HG02610 (cell line): ENCODE measurements around the gene UGDH.
"Not testable (repeated sequence)": the region's sequence is repeated elsewhere in the genome, so short reads cannot be mapped to it uniquely, and the experiment has no call there.

Source experiments
- ATAC-seq: cut with Tn5 transposase; IDR thresholded peaks from one replicate; pipeline ENCODE4 v1.9.1; 2021; ENCODE audit warnings: mild to moderate bottlenecking, moderate library complexity; ENCODE audit not compliant: unreplicated experiment

Gene UGDH

GRCh38 chr4:39527296-39528060, at the start of gene UGDH:
TSS of gene UGDH (minus strand) at chr4:39527439. CDS start at chr4:39521512, 5,927 bp downstream.
- peak; percentile 98 for ATAC-seq

GRCh38 chr4:39574946-39575345, 47.7 kb upstream of the UGDH start:
- no peak for ATAC-seq

DNA sequence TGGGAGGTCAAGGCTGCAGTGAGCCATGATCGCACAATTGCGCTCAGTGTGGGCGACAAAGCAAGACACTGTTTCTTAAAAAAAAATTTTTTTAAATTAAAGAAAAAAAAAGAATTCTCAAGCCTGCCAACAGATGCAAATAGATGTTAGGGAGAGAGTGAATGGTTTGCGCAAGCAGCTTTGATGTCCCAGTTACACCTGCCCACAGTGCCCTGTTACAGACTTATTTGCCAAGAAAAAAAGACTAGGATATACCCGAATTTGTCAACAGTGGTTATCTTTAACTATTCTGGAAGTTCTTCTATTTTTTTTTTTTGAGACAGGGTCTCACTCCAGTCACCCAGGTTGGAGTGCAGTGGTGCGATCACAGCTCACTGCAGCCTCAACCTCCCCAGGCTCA, 44.3 kb upstream of the UGDH start:
- no peak for ATAC-seq

DNA sequence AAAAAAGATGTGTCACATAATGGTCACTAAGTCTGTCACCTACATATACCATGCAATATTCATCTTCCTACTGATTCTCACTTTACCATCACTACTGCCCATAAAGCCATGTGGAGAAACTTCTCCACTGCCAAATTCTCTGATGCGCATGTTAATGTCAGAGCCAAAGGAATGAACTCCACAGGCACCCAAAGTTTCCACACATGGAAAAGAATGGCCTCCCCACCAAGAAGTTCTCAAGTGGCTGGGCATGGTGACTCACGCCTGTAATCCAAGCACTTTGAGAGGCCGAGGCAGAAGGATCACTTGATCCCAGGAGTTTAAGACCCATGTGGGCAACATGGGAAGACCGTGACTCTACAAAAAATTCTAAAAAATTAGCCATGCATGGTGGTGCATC, 43.8 kb upstream of the UGDH start:
- ATAC-seq, result no peak

DNA sequence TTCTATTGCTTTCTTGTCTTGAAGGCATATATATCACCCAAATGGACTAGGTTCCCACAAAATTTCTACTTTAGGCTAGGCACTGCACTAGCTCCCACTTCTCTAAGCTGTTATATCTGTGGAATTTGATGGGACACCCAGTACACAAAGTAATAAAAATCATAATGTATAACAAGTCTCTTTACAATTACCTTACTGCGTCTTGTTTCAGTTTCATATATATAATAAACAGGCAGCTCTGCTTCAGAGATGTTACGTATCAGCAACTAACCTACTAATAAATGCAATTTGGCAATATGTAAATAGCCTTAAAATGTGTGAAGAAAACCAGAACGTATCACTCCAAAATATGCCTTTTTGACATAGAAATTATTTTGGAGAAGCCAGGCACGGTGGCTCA, 42.0 kb upstream of the UGDH start:
- ATAC-seq, result no peak

- no peak for ATAC-seq
Observed at GRCh38 chr4:39568805-39569204, 41.6 kb upstream of the UGDH start.

GRCh38 chr4:39565878-39566600, 38.8 kb upstream of the UGDH start:
- ATAC-seq, result no peak

DNA sequence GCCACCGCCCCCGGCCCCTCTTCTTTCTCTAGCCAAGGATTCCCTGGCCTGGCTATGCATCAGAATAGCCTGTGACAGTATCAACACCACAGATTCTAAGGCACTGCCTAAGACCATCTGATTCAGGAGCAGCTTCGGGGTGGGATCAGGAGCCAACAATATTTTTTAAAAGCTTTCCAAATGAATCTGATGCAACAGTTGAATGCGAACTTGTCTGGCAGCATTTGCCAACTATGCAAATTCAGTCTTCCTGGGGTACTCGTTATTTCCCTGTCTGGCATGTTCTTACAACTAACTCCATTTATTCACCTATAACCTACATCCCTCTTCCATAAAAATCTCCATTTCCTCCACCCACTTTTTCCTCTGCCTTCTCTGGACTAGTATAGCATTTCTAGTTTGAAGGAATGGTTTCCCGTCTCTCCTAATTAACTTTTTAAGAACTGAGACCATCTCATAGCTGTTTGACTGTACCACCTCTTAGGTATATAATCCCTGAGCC, 36.2 kb upstream of the UGDH start:
- ATAC-seq, result no peak

- ATAC-seq, result no peak
Observed at GRCh38 chr4:39562792-39563191, 35.6 kb upstream of the UGDH start.

DNA sequence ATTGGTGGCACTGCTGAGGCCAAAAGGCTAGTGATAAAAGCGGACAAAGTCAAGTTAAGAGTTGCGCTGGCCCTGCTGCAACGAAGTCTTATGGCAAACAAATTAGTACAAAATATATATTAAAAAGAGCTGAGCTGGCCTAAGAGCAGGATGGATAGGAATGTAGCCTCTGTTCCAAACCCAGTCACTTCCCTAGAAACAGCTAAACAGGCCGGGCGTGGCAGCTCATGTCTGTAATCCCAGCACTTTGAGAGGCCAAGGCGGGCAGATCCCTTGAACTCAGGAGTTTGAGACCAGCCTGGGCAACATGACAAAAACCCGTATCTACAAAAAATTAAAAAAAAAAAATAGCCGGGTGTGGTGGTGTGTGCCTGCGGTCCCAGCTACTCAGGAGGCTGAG, 32.4 kb upstream of the UGDH start:
- no peak for ATAC-seq

DNA sequence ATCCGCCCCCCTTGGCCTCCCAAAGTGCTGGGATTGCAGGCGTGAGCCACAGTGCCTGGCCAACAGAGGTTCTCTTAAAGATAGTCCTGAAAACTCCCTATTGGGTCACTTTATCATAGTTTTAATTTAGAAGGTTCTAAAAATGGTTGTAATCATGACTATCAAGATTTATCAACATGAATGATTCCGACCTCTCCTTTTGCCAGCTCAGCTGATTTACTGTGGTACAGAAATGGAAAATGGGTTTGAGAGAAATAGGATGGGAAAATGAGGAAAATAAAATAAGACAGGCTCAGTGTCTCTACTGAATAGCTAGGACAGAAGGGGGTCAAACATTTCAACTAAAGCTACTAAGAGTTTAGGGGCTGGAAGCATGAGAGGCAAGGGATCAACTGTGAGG, 28.2 kb upstream of the UGDH start:
- no peak for ATAC-seq

GRCh38 chr4:39548425-39549067, 21.3 kb upstream of the UGDH start:
- ATAC-seq, result no peak

- ATAC-seq, result no peak
Observed at GRCh38 chr4:39544580-39545315, 17.5 kb upstream of the UGDH start.

- ATAC-seq, result not testable (repeated sequence)
Observed at GRCh38 chr4:39544080-39544479, 16.8 kb upstream of the UGDH start.

- no peak for ATAC-seq
Observed at GRCh38 chr4:39543034-39543433, 15.8 kb upstream of the UGDH start.

GRCh38 chr4:39542611-39543012, 15.4 kb upstream of the UGDH start:
- ATAC-seq, result no peak

GRCh38 chr4:39541987-39542610, 14.9 kb upstream of the UGDH start:
- no peak for ATAC-seq

GRCh38 chr4:39539089-39539611, 11.9 kb upstream of the UGDH start:
- no peak for ATAC-seq

DNA sequence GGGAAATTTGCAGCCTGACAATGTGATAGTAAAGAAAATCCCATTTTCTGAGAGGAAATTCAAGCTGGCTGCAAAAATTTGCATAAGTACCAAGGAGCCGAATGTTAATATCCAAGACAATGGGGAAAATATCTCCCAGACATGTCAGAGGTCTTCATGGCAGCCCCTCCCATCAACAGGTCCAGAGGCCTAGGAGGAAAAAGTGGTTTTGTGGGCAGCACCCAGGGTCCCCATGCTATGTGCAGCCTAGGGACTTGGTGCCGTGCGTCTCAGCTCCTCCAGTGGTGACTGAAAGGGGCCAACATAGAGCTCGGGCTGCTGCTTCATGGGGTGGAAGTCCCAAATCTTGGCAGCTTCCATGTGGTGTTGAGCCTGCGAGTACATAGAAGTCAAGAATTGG, 6.3 kb upstream of the UGDH start:
- ATAC-seq, result no peak

GRCh38 chr4:39532237-39532636, 5.0 kb upstream of the UGDH start:
- ATAC-seq, result not testable (repeated sequence)
